ENCODE data around the gene ARHGDIA.

Gene ARHGDIA

DNA sequence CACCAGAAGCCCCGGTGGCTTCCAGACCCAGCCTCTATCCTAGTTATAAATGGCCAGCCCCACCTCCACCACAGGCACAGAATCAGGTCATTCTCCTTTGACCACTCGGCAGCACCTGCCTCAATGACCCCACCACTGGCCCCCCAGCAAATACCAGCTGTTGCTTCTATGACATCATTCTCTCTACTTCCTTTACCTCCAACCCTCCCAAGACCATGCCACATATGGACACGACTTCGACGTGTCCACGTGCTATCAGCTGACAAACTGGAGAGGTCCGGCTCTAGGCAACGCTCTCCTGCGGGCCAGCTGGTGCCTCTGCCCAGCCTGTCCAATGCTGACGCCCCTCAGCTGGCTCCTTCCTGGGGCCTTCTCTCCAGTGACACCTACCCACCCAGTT lies 14.3 kb upstream of the ARHGDIA start:
- H3K4me3 ChIP-seq (ENCODE audit: low read depth, low read length) = no peak overlapping the region
- no peak for DNase-seq (ENCODE audit: low read depth)
- TF ChIP-seq, protein P1, sequence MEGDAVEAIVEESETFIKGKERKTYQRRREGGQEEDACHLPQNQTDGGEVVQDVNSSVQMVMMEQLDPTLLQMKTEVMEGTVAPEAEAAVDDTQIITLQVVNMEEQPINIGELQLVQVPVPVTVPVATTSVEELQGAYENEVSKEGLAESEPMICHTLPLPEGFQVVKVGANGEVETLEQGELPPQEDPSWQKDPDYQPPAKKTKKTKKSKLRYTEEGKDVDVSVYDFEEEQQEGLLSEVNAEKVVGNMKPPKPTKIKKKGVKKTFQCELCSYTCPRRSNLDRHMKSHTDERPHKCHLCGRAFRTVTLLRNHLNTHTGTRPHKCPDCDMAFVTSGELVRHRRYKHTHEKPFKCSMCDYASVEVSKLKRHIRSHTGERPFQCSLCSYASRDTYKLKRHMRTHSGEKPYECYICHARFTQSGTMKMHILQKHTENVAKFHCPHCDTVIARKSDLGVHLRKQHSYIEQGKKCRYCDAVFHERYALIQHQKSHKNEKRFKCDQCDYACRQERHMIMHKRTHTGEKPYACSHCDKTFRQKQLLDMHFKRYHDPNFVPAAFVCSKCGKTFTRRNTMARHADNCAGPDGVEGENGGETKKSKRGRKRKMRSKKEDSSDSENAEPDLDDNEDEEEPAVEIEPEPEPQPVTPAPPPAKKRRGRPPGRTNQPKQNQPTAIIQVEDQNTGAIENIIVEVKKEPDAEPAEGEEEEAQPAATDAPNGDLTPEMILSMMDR (IDR thresholded peaks at IDR 0.05; ENCODE audit: low read depth, low read length, missing control alignments) = no peak

GRCh38 chr17:81884968-81885367 lies 13.8 kb upstream of the ARHGDIA start:
- DNase-seq (ENCODE audit: low read depth) = no peak
- TF ChIP-seq, protein P1 (IDR thresholded peaks at IDR 0.05; ENCODE audit: low read depth, low read length, missing control alignments) = no peak
- no peak overlapping the region for H3K4me3 ChIP-seq (ENCODE audit: low read depth, low read length)

- TF ChIP-seq, protein P1 (IDR thresholded peaks at IDR 0.05; ENCODE audit: low read depth, low read length, missing control alignments) = no peak
- DNase-seq (ENCODE audit: low read depth) = no peak
- no peak overlapping the region for H3K4me3 ChIP-seq (ENCODE audit: low read depth, low read length)
Observed at GRCh38 chr17:81884520-81884919, 13.4 kb upstream of the ARHGDIA start.

GRCh38 chr17:81879121-81879520 lies 8.0 kb upstream of the ARHGDIA start:
- no peak for DNase-seq (ENCODE audit: low read depth)
- TF ChIP-seq, protein P1 (IDR thresholded peaks at IDR 0.05; ENCODE audit: low read depth, low read length, missing control alignments) = no peak

DNA sequence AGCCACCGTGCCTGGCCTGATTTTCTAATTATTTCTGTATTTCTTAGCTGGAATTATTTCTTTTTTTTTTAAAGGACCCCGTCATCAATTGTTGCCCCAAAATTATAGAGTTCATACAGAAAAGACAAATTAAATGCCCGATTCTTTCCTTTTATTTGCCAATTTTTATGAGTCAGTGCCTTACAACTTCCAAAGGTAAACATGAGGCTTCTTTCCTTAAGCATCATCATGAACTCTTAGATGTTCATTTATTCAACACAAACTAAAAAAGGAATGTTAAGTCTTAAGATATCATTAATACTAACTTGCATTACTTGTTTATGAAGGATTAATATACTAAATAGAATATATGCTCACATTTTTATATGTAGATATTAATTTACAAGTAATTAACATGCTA lies 7.2 kb upstream of the ARHGDIA start:
- TF ChIP-seq, protein P1 (IDR thresholded peaks at IDR 0.05; ENCODE audit: low read depth, low read length, missing control alignments) = no peak
- no peak for DNase-seq (ENCODE audit: low read depth)
- H3K4me3 ChIP-seq (ENCODE audit: low read depth, low read length) = no peak overlapping the region

More at GRCh38 chr17:81879121-81879520, 8.0 kb upstream of the ARHGDIA start:
- no peak overlapping the region for H3K4me3 ChIP-seq (ENCODE audit: low read depth, low read length)

GRCh38 chr17:81877569-81877968 lies 6.4 kb upstream of the ARHGDIA start:
- no peak for DNase-seq (ENCODE audit: low read depth)
- no peak overlapping the region for H3K4me3 ChIP-seq (ENCODE audit: low read depth, low read length)
- TF ChIP-seq, protein P1 (IDR thresholded peaks at IDR 0.05; ENCODE audit: low read depth, low read length, missing control alignments) = no peak

DNA sequence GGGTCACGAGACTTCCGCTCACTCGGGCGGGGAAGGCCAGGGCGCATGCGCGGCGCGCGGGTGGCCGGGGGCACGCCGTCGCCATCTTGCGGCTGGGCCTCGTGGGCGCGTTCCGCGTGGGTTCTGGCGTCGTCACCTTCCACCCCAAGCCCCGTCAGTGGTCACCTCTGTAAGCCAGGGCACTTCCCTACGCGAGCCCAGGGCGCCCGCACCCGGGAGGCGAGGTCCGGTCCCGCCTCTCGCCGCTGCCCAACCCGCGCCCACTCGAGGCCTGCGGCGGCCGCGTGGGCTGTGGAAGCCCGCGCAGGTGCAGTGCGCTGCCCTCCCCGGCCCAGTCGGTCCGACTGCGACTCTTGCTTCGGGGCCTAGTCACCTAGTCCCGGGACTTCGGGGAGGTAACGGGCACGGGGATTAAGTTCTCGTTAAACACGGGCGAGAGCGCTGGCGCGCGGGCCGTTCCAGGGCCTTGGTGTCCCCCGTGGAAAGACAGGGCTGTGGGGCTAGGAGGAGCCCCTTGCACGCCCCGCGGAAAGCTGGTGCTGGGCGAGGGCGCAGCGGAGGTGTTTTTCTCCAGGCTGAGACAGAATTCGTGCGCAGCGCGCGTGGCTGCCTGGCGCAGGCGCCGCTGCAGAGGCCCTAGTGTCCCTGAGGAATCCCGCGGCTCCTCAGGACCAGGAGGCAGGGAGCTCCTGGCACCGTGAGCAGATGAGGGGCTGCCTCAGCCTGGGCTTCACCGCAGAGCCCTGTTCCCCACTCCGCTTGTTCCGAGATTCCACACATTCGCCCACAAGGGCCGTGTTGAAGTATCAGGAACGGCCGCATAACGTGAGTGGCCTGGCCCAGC lies 472 bp upstream of the ARHGDIA start:
- peak; percentile 63 for DNase-seq (ENCODE audit: low read depth)
- TF ChIP-seq, protein P1 (IDR thresholded peaks at IDR 0.05; ENCODE audit: low read depth, low read length, missing control alignments) = peak; percentile 29
- H3K4me3 ChIP-seq (ENCODE audit: low read depth, low read length) = peak overlapping the region; percentile 99
